Neural cell (in vitro differentiated cells): ENCODE results near the gene C19orf67.

Experiments used
- CTCF ChIP-seq: fragments of 450-650 bp; IDR thresholded peaks from 2 replicates; pipeline ENCODE4 v1.5.1; 2014; ENCODE audit warnings: antibody characterized with exemption, mild to moderate bottlenecking, moderate library complexity; ENCODE audit not compliant: poor library complexity, severe bottlenecking
- EP300 ChIP-seq: fragments of 450-650 bp; conservative IDR thresholded peaks from 2 replicates; pipeline ENCODE4 v1.6.1; 2014; ENCODE audit warnings: antibody characterized with exemption, mild to moderate bottlenecking, moderate library complexity; ENCODE audit not compliant: poor library complexity, severe bottlenecking
- POLR2AphosphoS5 ChIP-seq: IDR thresholded peaks from 2 replicates; pipeline ENCODE4 v1.6.1; 2012

DNA sequence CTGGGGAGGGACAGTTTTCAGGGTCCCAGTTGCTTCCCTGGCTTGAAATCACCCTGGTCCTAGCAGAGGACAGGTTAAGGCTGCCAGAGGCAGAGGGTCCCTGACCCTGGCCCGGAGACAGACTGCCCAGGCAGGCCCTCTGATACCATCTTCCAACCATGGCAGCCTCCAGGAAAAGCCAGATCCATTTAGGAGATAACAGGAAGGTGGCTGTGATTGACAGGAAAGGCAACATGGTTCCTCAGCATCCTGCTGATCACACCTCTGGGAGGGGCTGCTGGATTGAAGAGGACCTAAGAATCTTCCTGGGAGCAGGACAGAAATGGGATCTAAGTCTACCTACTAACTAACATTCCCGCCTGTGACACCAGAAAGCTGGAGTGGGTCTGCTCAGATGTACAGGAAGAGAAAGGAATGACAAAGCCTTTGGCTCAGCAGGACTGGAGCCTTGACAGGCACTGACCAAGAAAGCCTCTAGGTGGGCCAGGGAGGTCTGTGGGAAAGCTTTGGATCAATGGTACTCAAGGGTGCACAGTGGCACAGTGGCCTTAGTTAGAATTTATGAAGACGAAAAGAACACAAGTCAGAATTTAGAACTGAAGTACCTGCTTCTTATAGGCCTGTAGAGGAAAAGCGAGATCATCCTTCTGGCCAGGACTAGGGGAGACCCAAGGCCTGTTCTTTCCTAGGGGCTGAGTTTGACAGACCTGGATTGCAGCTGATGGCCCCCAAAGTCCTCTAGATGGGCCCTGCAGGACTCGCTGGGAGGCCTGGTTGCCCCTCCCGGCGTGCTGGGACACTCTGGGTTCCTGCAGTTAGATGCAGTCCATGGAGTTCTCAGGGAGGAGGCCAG lies 34.3 kb upstream of the C19orf67 start:
- TF ChIP-seq CTCF (no peak), POLR2AphosphoS5 (no peak), EP300 (no peak)
